HG02642 (cell line): ENCODE data around the gene SMIM10L1.

ENCODE experiments used
- ATAC-seq: cut with Tn5 transposase; IDR thresholded peaks from one replicate; pipeline ENCODE4 v1.9.1; 2021; ENCODE audit warnings: mild to moderate bottlenecking; ENCODE audit not compliant: unreplicated experiment, poor library complexity

The SMIM10L1 gene

GRCh38 chr12:11182529-11182928 lies 11.5 kb downstream of the SMIM10L1 start:
- no peak for ATAC-seq

DNA sequence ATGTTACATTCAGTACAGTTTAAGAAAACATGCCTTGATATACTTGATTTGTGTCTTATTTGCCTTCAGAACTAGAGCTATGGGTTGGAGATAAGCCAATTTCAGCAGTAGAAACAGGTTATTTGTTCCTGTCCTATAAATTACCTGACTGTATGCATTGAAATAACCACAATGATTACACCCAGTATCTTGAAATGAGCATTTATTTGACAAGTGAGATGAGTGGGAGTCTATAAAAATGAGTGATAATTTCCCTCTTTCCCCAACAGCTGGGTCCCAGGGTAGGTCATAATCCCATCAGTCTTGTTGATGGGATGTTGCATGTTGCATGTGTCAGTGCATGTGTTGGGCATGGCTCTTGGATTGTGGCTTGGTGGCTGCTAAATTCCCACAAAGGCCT lies 12.0 kb downstream of the SMIM10L1 start:
- no peak for ATAC-seq

GRCh38 chr12:11186837-11187236 lies 15.8 kb downstream of the SMIM10L1 start, which contains the start of gene TAS2R42:
TAS2R42 (minus strand) TSS chr12:11186937; CDS start chr12:11186937, 0 bp downstream.
- no peak for ATAC-seq

- no peak for ATAC-seq
These were observed 31.8 kb downstream of the SMIM10L1 start for GRCh38 chr12:11202811-11203210.

DNA sequence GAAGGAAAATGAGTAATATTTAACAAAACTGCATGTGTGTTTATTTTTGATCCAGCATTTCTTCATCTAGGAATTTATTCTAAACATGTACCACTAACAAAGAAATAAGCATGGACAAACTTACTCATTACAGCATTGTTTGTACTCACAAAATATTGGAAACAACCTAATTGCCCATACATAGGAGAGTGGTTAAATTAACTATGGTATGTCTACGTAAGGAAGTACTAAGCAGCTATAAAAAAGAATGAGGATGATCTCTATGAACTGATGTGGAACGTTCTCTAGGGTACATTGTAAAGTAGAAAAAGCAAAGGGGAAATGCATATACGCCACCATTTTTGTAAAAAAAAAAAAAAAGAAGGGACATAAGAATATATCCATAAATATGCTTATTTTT lies 33.2 kb downstream of the SMIM10L1 start:
- no peak for ATAC-seq

DNA sequence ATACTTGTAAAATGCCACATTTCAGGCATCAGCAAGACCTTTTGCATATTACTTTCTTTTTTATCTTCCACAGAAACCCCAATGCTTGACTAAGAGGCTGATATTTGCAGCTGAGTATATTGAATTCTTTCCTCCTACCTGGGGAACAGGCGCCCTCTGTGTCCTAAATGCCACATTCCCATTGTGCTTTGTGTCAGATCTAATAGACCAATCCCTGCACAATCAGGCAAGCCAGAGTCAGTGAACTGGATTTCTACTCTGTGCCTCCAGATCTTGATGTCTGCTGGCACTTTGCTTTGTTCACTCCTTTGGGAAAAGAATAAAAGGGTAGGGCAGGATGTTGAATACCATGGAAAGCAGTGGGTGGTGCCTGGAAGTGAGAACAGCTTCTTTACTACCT lies 38.1 kb downstream of the SMIM10L1 start:
- ATAC-seq = no peak
